Left kidney (tissue), 2 donors: Measurements from ENCODE around the gene FOXN3. TPM values are rescaled to one million over a fixed set of nuclear protein-coding genes. Genes with fewer than 3 reads are reported as not detected.
"Not testable (repeated sequence)": the region's sequence is repeated elsewhere in the genome, so short reads cannot be mapped to it uniquely, and the experiment has no call there.

Experiments
- DNase-seq: peaks from one replicate; pipeline ENCODE4 v3.0.0-alpha.2; 2013
- polyA plus RNA-seq: library from polyadenylated mRNA; unstranded; fragments of 120-200 nt; gene quantifications from one replicate; pipeline ENCODE4 v1.2.1, GENCODE V29; 2013; ENCODE audit not compliant: insufficient read length

FOXN3 gene
- polyA plus RNA-seq, 1 donor, result 32.2 TPM

GRCh38 chr14:89303456-89304435 lies 113.3 kb downstream of the FOXN3 start:
- DNase-seq, result peak; percentile 77

DNA sequence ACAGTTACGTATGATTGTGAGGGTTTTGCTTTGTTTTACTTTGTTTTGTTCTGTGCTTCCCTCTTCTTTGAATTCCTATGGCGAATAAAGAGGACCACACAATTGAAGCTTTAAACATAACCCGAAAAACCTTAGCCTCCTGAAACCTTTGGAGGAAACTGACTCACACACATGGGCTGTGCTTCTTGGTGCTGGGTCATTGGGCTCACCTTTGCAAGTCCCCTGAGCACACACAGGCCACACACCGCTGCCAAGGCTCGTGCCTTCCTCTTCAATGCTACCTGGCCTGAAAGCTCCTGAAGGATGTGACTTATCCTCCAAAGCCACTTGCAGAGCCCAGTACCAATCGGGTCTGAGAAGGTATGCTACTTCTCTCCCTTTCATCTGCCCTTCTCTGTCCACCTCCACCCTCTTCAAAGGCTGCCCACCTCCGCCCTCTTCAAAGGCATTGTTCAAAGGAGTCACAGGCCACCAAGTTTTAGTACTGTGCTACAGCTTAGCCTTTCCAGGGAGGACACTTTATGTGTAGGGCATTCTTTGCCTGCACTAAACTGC lies 114.6 kb downstream of the FOXN3 start:
- no peak for DNase-seq

GRCh38 chr14:89299587-89299986 lies 117.4 kb downstream of the FOXN3 start:
- DNase-seq, result no peak

GRCh38 chr14:89298056-89298834 lies 118.8 kb downstream of the FOXN3 start:
- no peak for DNase-seq

DNA sequence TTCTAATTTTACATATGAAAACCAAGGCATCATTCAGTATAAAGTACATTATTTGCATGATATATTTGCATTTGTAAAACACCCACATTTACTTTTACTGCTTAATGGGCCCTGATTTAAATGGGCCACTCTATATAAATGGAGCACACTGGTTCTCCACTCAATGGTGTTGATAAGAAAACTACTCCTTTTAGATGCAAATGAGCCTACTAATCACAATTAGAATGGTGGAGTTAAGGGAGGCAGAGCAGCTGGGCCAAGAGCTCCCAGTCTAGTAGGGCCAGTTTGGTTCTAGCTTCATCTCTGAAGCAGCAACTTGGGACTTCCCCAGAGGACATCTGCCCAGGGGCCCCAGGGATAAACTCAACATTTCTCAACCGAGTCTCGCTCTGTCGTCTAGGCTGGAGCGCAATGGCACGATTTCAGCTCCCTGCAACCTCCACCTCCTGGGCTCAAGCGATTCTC lies 120.7 kb downstream of the FOXN3 start:
- DNase-seq, result no peak

- no peak for DNase-seq
Measured at GRCh38 chr14:89294872-89295271, 122.2 kb downstream of the FOXN3 start.

GRCh38 chr14:89294469-89294868 lies 122.6 kb downstream of the FOXN3 start:
- DNase-seq, result not testable (repeated sequence)

- no peak for DNase-seq
Measured at GRCh38 chr14:89294060-89294459, 123.0 kb downstream of the FOXN3 start.

GRCh38 chr14:89293314-89293916 lies 123.6 kb downstream of the FOXN3 start:
- no peak for DNase-seq

GRCh38 chr14:89292579-89293313 lies 124.3 kb downstream of the FOXN3 start:
- no peak for DNase-seq

- DNase-seq, result no peak
Measured at GRCh38 chr14:89291351-89291940, 125.6 kb downstream of the FOXN3 start.

DNA sequence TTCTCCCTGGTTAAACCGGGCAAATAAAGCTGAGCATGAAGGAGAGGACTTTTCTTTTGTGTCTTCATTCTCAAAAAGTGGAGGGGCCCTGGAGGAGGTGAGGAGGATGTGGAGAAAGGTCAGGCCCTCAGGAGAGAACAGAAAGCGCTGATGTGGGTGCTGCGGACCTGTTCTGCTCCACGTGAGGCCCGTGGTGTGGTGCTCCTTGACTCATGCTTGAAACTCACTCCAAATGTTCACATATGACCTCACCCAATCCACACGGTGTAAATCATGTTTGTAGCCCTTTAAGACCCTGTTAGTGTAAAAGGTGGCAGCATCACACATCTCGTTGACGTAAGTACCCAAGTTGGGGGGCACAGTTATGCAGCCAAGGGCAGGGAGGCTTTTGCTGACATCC lies 126.2 kb downstream of the FOXN3 start:
- no peak for DNase-seq

GRCh38 chr14:89289477-89289876 lies 127.6 kb downstream of the FOXN3 start:
- no peak for DNase-seq

DNA sequence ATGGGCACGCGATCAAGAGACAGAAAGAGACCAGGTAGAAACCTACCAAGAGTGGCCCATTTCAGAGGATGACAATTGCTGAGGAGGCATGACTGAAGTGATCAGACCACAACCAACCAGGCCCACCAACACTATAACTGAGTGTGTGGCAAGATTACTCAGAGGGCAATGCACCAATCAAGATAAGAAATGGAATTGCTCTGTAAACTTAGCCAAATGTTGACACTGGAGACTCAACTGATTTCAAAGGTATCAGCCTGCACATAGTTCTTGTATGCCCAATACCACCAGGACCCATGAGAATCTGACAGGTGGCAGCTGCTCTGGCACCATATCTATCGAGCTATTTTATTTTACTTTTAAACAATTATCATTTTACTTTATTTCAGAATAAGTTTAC lies 128.9 kb downstream of the FOXN3 start:
- DNase-seq, result no peak

GRCh38 chr14:89284333-89285058 lies 132.5 kb downstream of the FOXN3 start:
- DNase-seq, result no peak

DNA sequence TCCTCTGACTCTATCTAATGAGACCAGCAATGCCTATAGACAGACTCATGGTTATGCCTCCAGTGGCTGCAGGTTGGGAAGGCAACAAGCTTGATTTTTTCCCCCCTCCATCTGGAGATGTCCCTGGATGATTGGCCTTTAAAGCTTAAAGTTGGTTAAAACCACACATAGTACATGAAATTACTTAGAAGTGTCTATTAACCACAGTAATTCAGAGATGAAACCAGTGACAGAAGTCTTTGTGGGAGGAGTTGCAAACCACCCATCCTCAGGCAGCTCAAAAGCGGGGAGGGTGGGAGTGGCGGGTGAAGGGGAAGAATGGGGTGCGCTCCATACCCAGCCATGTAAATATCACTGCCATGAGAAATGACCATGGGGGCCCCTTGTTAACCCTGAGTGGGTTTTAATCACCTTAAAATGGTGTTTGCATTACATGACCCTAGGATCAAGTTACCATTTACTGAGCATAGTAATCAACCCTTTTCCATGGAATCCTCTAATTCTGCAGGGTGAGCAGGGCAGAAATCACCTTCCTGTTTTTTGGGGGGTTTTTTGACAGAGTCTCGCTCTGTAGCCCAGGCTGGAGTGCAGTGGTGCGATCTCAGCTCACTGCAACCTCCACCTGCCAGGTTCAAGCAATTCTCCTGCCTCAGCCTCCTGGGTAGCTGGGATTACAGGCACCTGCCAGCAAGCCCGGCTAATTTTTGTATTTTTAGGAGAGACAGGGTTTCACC lies 133.5 kb downstream of the FOXN3 start:
- DNase-seq, result no peak

GRCh38 chr14:89282191-89282590 lies 134.8 kb downstream of the FOXN3 start:
- DNase-seq, result no peak

DNA sequence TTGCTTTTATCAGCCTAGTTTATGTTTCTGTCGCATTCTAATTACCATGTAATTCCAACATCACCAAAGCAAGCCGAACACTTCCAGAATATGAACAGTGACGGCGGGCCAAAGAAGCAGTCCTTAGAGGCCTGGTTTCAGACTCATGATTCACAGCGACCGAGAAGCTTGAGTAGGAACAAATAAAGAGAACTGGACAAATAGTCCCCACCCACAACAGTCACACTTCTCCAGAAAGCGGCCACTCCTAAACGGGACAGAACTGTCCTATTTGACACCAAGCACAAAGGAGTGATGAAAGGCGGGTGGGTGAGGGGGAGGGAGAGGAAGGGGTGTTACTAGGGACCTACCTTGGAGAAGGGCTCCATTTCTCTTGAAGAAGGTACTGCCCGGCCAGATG lies 136.4 kb downstream of the FOXN3 start:
- DNase-seq, result no peak

DNA sequence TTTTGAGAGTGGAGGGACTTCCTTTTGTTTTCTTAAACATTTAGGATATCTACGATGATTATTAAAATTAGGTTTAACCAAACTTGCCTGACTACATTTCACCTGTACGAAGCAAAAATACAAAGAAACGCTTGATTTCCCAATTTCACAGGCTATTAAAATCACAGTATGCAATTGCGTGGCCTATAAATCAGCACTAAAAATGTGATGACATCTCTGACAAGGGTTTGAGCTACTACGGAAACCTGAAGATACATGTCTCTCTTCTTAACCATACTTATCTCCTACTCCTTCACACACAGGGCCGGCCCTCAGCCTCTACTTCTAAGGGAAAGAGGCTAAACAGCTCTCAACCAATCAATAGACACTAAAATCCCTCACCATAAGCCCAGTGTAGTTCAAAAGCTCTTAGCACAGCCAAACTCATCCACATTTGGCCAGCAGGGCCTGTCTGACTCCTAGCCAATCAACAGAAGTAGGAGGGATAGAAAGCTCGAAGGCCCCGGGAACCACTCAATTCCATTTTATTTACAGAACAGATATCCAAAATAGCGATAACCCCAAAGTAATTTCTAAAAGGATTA lies 137.3 kb downstream of the FOXN3 start:
- DNase-seq, result no peak
